Measurements from ENCODE around the gene DDO.
A peak's percentile ranks its signal among the peaks of the same experiment; 100 is the strongest.
"Not testable (repeated sequence)": the region's sequence is repeated elsewhere in the genome, so short reads cannot be mapped to it uniquely, and the experiment has no call there.

DDO gene

DNA sequence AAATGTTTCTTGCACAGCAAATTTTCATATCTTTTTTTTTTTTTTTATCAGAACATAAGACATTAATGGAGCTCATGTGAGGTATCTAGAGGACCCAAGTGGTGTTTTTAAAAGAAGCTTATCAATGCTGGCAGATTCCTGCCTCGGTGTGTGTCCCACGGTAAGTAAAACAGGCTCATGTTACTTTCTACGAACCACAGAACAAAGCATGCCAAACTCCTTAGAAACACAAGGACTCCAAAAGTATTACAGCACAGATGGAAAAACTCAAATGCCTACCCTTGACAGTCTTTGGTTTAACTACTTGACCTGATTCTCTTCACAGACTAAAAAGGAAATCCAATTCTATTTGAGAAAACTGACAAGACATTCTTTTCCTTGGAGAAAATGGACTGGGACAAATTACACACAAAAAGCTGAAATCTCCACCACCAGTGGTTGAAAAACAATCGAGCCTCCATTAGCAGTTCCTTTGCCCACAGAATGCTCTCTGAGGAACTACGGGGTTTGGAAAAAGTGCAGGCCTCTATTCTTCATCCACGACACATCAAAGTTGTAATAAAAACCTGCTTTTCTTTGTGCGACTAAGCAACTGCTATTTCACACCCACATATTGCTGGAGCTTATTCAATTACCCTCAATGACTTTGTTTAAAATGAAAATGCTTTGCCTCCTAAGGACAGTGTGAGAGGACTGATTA, 62.7 kb downstream of the DDO start:
- Histone ChIP-seq H3K9ac (ENCODE audit: insufficient read length) (no peak overlapping the region), H3K27ac (peak overlapping the region; percentile 12; the same call in 1 of the 2 replicates), H3K9me3 (ENCODE audit: low read depth, low read length) (no peaks in the 10 kb centered on the region), H3K36me3 (ENCODE audit: insufficient read depth, low read length) (no peaks in the 10 kb centered on the region), H3K4me3 (no peak overlapping the region)
- no peak for DNase-seq (ENCODE audit: low read depth, low spot score)
- TF ChIP-seq POLR2AphosphoS5 (IDR thresholded peaks at IDR 0.05; ENCODE audit: borderline replicate concordance, low read depth, low read length) (no peak), EZH2 (IDR thresholded peaks at IDR 0.05) (no peak), FOXP2 (optimal IDR thresholded peaks at IDR 0.05; ENCODE audit: control extremely low read depth, extremely low read length, insufficient read depth) (no peak)

- no peak for TF ChIP-seq FOXP2 (optimal IDR thresholded peaks at IDR 0.05; ENCODE audit: control extremely low read depth, extremely low read length, insufficient read depth)
- TF ChIP-seq POLR2AphosphoS5 (IDR thresholded peaks at IDR 0.05; ENCODE audit: borderline replicate concordance, low read depth, low read length), result no peak
- no peak for TF ChIP-seq EZH2 (IDR thresholded peaks at IDR 0.05)
- H3K36me3 ChIP-seq (ENCODE audit: insufficient read depth, low read length), result no peaks in the 10 kb centered on the region
- DNase-seq (ENCODE audit: low read depth, low spot score), result no peak
- H3K9ac ChIP-seq (ENCODE audit: insufficient read length), result no peak overlapping the region
- H3K9me3 ChIP-seq (ENCODE audit: low read depth, low read length), result no peaks in the 10 kb centered on the region
- no peak overlapping the region for H3K27ac ChIP-seq
- no peak overlapping the region for H3K4me3 ChIP-seq
These were observed 63.4 kb downstream of the DDO start for GRCh38 chr6:110351986-110352385.

DNA sequence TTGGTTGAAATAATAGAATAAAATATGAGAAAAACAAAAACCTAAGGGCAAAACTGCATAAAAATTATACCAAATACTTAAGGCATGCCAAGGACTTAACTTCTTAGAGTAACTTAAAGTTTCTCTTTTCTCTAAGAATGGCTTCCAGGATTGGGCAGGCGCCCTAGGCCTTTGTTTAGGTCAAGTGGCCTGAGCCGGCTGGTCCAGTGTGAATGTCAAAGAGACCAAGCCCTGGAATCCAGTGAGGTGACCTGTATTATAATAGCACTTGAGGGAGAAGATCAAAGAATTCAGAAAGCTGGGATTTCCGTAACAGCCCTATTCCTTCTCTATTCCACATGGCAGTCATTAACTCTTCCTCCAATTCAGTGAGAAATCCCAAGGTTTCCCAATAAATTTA, 63.8 kb downstream of the DDO start:
- H3K36me3 ChIP-seq (ENCODE audit: insufficient read depth, low read length), result no peaks in the 10 kb centered on the region
- no peak for DNase-seq (ENCODE audit: low read depth, low spot score)
- TF ChIP-seq FOXP2 (optimal IDR thresholded peaks at IDR 0.05; ENCODE audit: control extremely low read depth, extremely low read length, insufficient read depth), result no peak
- no peak for TF ChIP-seq EZH2 (IDR thresholded peaks at IDR 0.05)
- no peak for TF ChIP-seq POLR2AphosphoS5 (IDR thresholded peaks at IDR 0.05; ENCODE audit: borderline replicate concordance, low read depth, low read length)
- no peak overlapping the region for H3K27ac ChIP-seq
- no peak overlapping the region for H3K9ac ChIP-seq (ENCODE audit: insufficient read length)
- no peak overlapping the region for H3K4me3 ChIP-seq
- H3K9me3 ChIP-seq (ENCODE audit: low read depth, low read length), result no peaks in the 10 kb centered on the region

GRCh38 chr6:110350593-110350992, 64.8 kb downstream of the DDO start:
- DNase-seq (ENCODE audit: low read depth, low spot score), result not testable (repeated sequence)

DNA sequence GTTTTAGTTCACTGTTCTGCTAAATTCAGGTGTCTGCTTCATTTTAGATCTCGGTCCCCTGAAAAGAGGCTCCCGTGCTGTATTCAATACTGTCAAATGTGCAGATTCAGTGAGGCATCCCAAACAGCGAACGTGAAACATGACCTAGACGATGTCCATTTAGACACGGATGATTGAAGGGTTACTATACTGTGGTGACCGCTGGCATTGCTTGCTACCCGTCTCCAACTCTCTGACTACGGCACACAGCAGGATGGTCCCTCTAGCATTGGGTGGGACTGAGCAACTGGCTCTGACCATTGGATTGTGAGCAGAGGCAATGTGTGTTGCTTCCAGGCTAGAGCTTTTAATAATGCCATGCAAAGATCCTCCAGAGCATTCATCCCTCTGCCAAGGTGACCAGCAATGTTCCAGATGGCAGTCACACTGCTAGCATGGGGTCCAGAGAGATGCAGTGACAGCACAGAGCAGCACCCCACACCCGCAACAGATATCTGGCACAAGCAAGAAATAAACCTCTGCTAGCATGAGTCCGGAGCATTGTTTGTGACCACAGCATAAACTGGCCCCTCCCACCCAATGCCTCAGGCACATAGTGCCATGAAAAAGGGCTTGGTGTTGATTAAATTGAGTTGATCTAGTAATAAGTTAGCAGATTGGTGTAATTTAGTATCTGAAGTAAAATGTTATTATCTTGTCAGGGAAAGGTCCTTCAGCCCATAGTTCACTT, 66.2 kb downstream of the DDO start:
- TF ChIP-seq POLR2AphosphoS5 (IDR thresholded peaks at IDR 0.05; ENCODE audit: borderline replicate concordance, low read depth, low read length), result no peak
- no peak for TF ChIP-seq EZH2 (IDR thresholded peaks at IDR 0.05)
- no peak for TF ChIP-seq FOXP2 (optimal IDR thresholded peaks at IDR 0.05; ENCODE audit: control extremely low read depth, extremely low read length, insufficient read depth)
- Histone ChIP-seq H3K4me3 (no peak overlapping the region), H3K27ac (no peak overlapping the region), H3K36me3 (ENCODE audit: insufficient read depth, low read length) (no peaks in the 10 kb centered on the region), H3K9ac (ENCODE audit: insufficient read length) (no peak overlapping the region), H3K9me3 (ENCODE audit: low read depth, low read length) (no peaks in the 10 kb centered on the region)
- no peak for DNase-seq (ENCODE audit: low read depth, low spot score)

More at GRCh38 chr6:110350593-110350992, 64.8 kb downstream of the DDO start:
- not testable (repeated sequence) for H3K9ac ChIP-seq (ENCODE audit: insufficient read length); H3K4me3 ChIP-seq; H3K9me3 ChIP-seq (ENCODE audit: low read depth, low read length); H3K36me3 ChIP-seq (ENCODE audit: insufficient read depth, low read length); H3K27ac ChIP-seq

DNA sequence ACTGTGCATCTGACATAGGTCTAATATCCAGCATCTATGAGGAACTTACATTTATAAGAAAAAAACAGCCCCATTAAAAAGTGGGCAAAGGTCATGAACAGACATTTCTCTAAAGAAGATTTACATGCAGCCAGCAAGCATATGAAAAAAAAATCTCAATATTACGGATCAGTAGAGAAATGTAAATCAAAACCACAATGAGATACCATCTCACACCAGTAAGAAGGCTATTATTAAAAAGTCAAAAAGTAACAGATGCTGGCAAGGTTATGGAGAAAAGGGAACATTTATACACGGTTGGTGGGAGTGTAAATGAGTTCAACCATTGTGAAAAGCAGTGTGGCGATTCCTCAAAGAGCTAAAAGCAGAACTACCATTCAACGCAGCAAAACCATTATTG, 70.3 kb downstream of the DDO start:
- no peak overlapping the region for H3K9ac ChIP-seq (ENCODE audit: insufficient read length)
- no peak overlapping the region for H3K4me3 ChIP-seq
- H3K9me3 ChIP-seq (ENCODE audit: low read depth, low read length), result no peaks in the 10 kb centered on the region
- H3K36me3 ChIP-seq (ENCODE audit: insufficient read depth, low read length), result no peaks in the 10 kb centered on the region
- no peak for DNase-seq (ENCODE audit: low read depth, low spot score)
- TF ChIP-seq EZH2 (IDR thresholded peaks at IDR 0.05), result no peak
- TF ChIP-seq FOXP2 (optimal IDR thresholded peaks at IDR 0.05; ENCODE audit: control extremely low read depth, extremely low read length, insufficient read depth), result no peak
- no peak for TF ChIP-seq POLR2AphosphoS5 (IDR thresholded peaks at IDR 0.05; ENCODE audit: borderline replicate concordance, low read depth, low read length)
- no peak overlapping the region for H3K27ac ChIP-seq

DNA sequence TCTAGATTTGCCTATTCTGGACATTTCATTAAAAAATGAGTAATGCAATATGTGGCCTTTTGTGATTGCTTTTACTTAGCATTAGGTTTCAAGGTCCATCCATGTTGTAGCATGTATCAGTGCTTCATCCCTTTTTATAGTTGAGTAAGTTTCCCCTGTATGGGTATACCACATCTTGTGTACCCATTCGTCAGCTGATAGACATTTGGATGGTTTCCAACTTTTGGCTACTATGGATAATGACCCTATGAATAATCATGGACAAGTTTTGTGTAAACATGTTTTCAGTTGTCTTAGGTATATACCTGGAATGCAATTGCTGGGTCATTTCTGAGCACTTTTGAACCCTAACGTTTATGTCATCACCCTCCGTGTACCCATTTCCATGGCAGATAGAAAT, 72.6 kb downstream of the DDO start:
- no peak for TF ChIP-seq FOXP2 (optimal IDR thresholded peaks at IDR 0.05; ENCODE audit: control extremely low read depth, extremely low read length, insufficient read depth)
- TF ChIP-seq POLR2AphosphoS5 (IDR thresholded peaks at IDR 0.05; ENCODE audit: borderline replicate concordance, low read depth, low read length), result no peak
- TF ChIP-seq EZH2 (IDR thresholded peaks at IDR 0.05), result no peak
- no peak overlapping the region for H3K9ac ChIP-seq (ENCODE audit: insufficient read length)
- H3K4me3 ChIP-seq, result no peak overlapping the region
- H3K9me3 ChIP-seq (ENCODE audit: low read depth, low read length), result no peaks in the 10 kb centered on the region
- no peak for DNase-seq (ENCODE audit: low read depth, low spot score)
- H3K36me3 ChIP-seq (ENCODE audit: insufficient read depth, low read length), result no peaks in the 10 kb centered on the region
- peak overlapping the region; percentile 3; the same call in 1 of the 2 replicates for H3K27ac ChIP-seq
